ENCODE measurements around the gene HPDL.

DNA sequence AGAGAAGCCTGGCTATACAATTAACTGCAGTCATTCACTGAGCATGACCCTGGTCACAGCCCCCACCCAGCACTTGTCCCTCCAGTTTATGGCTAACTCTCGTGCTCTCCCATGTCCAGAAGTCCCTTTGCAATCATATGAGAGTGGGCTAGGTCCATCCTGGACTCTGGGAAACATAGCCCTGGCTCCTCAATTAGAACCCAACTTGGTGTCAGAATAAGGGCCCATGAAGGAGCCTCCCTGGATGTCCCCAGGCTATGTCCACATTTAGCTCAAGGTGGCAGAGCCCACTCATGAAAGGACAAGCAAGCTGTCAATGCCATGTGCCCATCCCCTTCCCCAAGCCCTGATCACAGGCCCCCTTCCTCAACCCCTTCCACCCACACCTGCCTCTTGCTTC lies 27.4 kb upstream of the HPDL start:
- TF ChIP-seq ISL1 (CRISPR knock-in tag; IDR thresholded peaks at IDR 0.05) (no peak), ZC3H10 (CRISPR knock-in tag; IDR thresholded peaks at IDR 0.05) (no peak), ZFP3 (CRISPR knock-in tag; IDR thresholded peaks at IDR 0.05) (no peak), GLIS3 (CRISPR knock-in tag; IDR thresholded peaks at IDR 0.05) (no peak)
- TF ChIP-seq, protein P1, sequence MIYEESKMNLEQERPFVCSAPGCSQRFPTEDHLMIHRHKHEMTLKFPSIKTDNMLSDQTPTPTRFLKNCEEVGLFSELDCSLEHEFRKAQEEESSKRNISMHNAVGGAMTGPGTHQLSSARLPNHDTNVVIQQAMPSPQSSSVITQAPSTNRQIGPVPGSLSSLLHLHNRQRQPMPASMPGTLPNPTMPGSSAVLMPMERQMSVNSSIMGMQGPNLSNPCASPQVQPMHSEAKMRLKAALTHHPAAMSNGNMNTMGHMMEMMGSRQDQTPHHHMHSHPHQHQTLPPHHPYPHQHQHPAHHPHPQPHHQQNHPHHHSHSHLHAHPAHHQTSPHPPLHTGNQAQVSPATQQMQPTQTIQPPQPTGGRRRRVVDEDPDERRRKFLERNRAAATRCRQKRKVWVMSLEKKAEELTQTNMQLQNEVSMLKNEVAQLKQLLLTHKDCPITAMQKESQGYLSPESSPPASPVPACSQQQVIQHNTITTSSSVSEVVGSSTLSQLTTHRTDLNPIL (CRISPR knock-in tag; IDR thresholded peaks at IDR 0.05; ENCODE audit: low read depth) = no peak
- TF ChIP-seq, protein P2, sequence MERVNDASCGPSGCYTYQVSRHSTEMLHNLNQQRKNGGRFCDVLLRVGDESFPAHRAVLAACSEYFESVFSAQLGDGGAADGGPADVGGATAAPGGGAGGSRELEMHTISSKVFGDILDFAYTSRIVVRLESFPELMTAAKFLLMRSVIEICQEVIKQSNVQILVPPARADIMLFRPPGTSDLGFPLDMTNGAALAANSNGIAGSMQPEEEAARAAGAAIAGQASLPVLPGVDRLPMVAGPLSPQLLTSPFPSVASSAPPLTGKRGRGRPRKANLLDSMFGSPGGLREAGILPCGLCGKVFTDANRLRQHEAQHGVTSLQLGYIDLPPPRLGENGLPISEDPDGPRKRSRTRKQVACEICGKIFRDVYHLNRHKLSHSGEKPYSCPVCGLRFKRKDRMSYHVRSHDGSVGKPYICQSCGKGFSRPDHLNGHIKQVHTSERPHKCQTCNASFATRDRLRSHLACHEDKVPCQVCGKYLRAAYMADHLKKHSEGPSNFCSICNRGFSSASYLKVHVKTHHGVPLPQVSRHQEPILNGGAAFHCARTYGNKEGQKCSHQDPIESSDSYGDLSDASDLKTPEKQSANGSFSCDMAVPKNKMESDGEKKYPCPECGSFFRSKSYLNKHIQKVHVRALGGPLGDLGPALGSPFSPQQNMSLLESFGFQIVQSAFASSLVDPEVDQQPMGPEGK (CRISPR knock-in tag; IDR thresholded peaks at IDR 0.05; ENCODE audit: borderline replicate concordance) = no peak
- TF ChIP-seq, protein P3, sequence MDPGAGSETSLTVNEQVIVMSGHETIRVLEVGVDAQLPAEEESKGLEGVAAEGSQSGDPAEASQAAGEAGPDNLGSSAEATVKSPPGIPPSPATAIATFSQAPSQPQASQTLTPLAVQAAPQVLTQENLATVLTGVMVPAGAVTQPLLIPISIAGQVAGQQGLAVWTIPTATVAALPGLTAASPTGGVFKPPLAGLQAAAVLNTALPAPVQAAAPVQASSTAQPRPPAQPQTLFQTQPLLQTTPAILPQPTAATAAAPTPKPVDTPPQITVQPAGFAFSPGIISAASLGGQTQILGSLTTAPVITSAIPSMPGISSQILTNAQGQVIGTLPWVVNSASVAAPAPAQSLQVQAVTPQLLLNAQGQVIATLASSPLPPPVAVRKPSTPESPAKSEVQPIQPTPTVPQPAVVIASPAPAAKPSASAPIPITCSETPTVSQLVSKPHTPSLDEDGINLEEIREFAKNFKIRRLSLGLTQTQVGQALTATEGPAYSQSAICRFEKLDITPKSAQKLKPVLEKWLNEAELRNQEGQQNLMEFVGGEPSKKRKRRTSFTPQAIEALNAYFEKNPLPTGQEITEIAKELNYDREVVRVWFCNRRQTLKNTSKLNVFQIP (CRISPR knock-in tag; IDR thresholded peaks at IDR 0.05; ENCODE audit: borderline replicate concordance, low read depth) = no peak

Measured in SK-N-SH treated with all-trans-retinoic acid at 6 μM for 48 hours (cell line).